ENCODE data around the gene ESPL1. TPM values are rescaled to one million over a fixed set of nuclear protein-coding genes. Genes with fewer than 3 reads are reported as not detected.

The ESPL1 gene
- total and polyA plus RNA-seq, 2 of the 8 experiments (the other 6 are each of a cell fraction or from before 2014, with no cell fraction given), result 31.8 to 52.7 TPM

- no peak for TF ChIP-seq NRF1 (IDR thresholded peaks at IDR 0.05; ENCODE audit: low read depth, low read length)
- TF ChIP-seq, protein P1, sequence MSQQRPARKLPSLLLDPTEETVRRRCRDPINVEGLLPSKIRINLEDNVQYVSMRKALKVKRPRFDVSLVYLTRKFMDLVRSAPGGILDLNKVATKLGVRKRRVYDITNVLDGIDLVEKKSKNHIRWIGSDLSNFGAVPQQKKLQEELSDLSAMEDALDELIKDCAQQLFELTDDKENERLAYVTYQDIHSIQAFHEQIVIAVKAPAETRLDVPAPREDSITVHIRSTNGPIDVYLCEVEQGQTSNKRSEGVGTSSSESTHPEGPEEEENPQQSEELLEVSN (IDR thresholded peaks at IDR 0.05), result no peak
These were observed 65.7 kb downstream of the ESPL1 start (continued) for GRCh38 chr12:53333845-53334244.
